Thoracic aorta (tissue), 2 donors: ENCODE results near the gene INTS6. TPM values are rescaled to one million over a fixed set of nuclear protein-coding genes. Genes with fewer than 3 reads are reported as not detected.

Source experiments
- ATAC-seq: fragments of 150-250 bp; one replicate; pipeline ENCODE4 v1.8.0; 2017; ENCODE audit warnings: low read depth; ENCODE audit not compliant: insufficient number of reproducible peaks, low FRiP score
- DNase-seq: peaks from one replicate; pipeline ENCODE4 v3.0.0-alpha.2; 2020; ENCODE audit warnings: low spot score
- H3K27ac ChIP-seq, 2 donors: fragments of 200-600 bp; sonication (generic); 1 replicate in 1 of 2; 2 replicates in 1 of 2; pipeline ENCODE4 v1.5.1; 2016; ENCODE audit warnings: mild to moderate bottlenecking in 2 of 2, moderate library complexity in 2 of 2
- H3K27me3 ChIP-seq: fragments of 200-600 bp; sonication (generic); replicated peaks from 2 replicates; pipeline ENCODE4 v1.6.0; 2016; ENCODE audit warnings: mild to moderate bottlenecking; ENCODE audit not compliant: insufficient read depth
- H3K36me3 ChIP-seq: fragments of 200-600 bp; sonication (generic); one replicate; pipeline ENCODE4 v1.5.1; 2016
- H3K4me1 ChIP-seq, 2 donors: fragments of 200-600 bp; sonication (generic); 1 replicate in 1 of 2; 2 replicates in 1 of 2; pipeline versions ENCODE4 v1.5.1 to v1.6.0; 2016; ENCODE audit warnings: low read depth in 2 of 2, mild to moderate bottlenecking in 1 of 2; ENCODE audit not compliant: control insufficient read depth in 1 of 2
- H3K4me3 ChIP-seq: fragments of 200-600 bp; sonication (generic); 2 replicates; pipeline ENCODE4 v1.5.1; 2016; ENCODE audit warnings: mild to moderate bottlenecking
- H3K9me3 ChIP-seq: fragments of 200-600 bp; sonication (generic); 2 replicates; pipeline ENCODE4 v1.5.1; 2016
- CTCF ChIP-seq: fragments of 200-600 bp; sonication (generic); IDR thresholded peaks from one replicate; pipeline ENCODE4 v1.5.1; 2019; ENCODE audit warnings: antibody characterized with exemption
- total RNA-seq, 2 donors: library from RNA; depleted of rRNA; stranded (reverse); fragments of >200 nt; gene quantifications; one replicate each; pipeline versions ENCODE4 v1.1.0 to v1.2.3, GENCODE V29; 2016

The INTS6 gene
- total RNA-seq, 2 donors from 2014 or later = 20.7 to 34.8 TPM

- H3K36me3 ChIP-seq = no peaks in the 10 kb centered on the region
- H3K27me3 ChIP-seq = no peaks in the 10 kb centered on the region
- H3K27ac ChIP-seq = no peak overlapping the region
- ATAC-seq (no peak), DNase-seq (no peak)
- no peaks in the 10 kb centered on the region for H3K9me3 ChIP-seq
- no peak overlapping the region for H3K4me3 ChIP-seq
- TF ChIP-seq CTCF = no peak
- peaks cover 4 to 16% of the 10 kb centered on the region in 2 donors for H3K4me1 ChIP-seq
Measured at GRCh38 chr13:51456510-51456909, 3.7 kb upstream of the INTS6 start.

GRCh38 chr13:51455532-51455931, 2.7 kb upstream of the INTS6 start:
- no peaks in the 10 kb centered on the region for H3K27me3 ChIP-seq
- no peak for DNase-seq
- H3K4me3 ChIP-seq = no peak overlapping the region
- H3K36me3 ChIP-seq = no peaks in the 10 kb centered on the region
- peaks cover 10 to 22% of the 10 kb centered on the region in 2 donors for H3K4me1 ChIP-seq
- H3K9me3 ChIP-seq = no peaks in the 10 kb centered on the region
- no peak for ATAC-seq
- H3K27ac ChIP-seq = no peak overlapping the region
- TF ChIP-seq CTCF = no peak

- H3K36me3 ChIP-seq = no peaks in the 10 kb centered on the region
- H3K27me3 ChIP-seq = no peaks in the 10 kb centered on the region
- DNase-seq (no peak), ATAC-seq (no peak)
- peak overlapping the region; percentile 91 to 95 for H3K27ac ChIP-seq
- H3K4me1 ChIP-seq = peaks cover 21 to 27% of the 10 kb centered on the region in 2 donors
- no peak for TF ChIP-seq CTCF
- H3K9me3 ChIP-seq = no peaks in the 10 kb centered on the region
- peak overlapping the region; percentile 76 for H3K4me3 ChIP-seq
Measured at GRCh38 chr13:51453959-51454703, 1.3 kb upstream of the INTS6 start.

- no peaks in the 10 kb centered on the region for H3K36me3 ChIP-seq
- no peaks in the 10 kb centered on the region for H3K27me3 ChIP-seq
- DNase-seq (peak; percentile 47), ATAC-seq (peak; percentile 45)
- peak overlapping the region; percentile 76 for H3K4me3 ChIP-seq
- peak overlapping the region; percentile 91 to 95 for H3K27ac ChIP-seq
- H3K9me3 ChIP-seq = no peaks in the 10 kb centered on the region
- no peak for TF ChIP-seq CTCF
- H3K4me1 ChIP-seq = peaks cover 27 to 29% of the 10 kb centered on the region in 2 donors
Measured at GRCh38 chr13:51453207-51453958, 547 bp upstream of the INTS6 start.
